Fibroblast of lung (primary cell): ENCODE results near the gene SUMF1. TPM values are rescaled to one million over a fixed set of nuclear protein-coding genes. Genes with fewer than 3 reads are reported as not detected.

Experiments
- DNase-seq, 2 donors: peaks; one replicate each; pipeline versions ENCODE4 v3.0.0 to v3.0.0-alpha.2; 2010; ENCODE audit warnings: low read depth in 2 of 2
- H2AFZ ChIP-seq: 2 replicates; pipeline ENCODE4 v1.5.1; 2012; ENCODE audit warnings: low read length, control low read depth, inconsistent platforms
- H3K27ac ChIP-seq: 2 replicates; pipeline ENCODE4 v1.5.1; 2011; ENCODE audit warnings: low read length, control low read depth; ENCODE audit not compliant: insufficient read depth
- H3K27me3 ChIP-seq: 2 replicates; pipeline ENCODE4 v1.5.1; 2011; ENCODE audit warnings: mild to moderate bottlenecking, low read length; ENCODE audit not compliant: control insufficient read depth, insufficient read depth
- H3K36me3 ChIP-seq: 2 replicates; pipeline ENCODE4 v1.5.1; 2011; ENCODE audit warnings: low read length; ENCODE audit not compliant: control insufficient read depth, insufficient read depth
- H3K4me1 ChIP-seq: 2 replicates; pipeline ENCODE4 v1.5.1; 2011; ENCODE audit warnings: low read length; ENCODE audit not compliant: control insufficient read depth, insufficient read depth; ENCODE audit errors: extremely low read depth
- H3K4me2 ChIP-seq: 2 replicates; pipeline ENCODE4 v1.5.1; 2011; ENCODE audit warnings: low read length, control low read depth; ENCODE audit not compliant: insufficient read depth; ENCODE audit errors: extremely low read depth
- H3K4me3 ChIP-seq, 4 experiments: fragments of 200-600 bp in 1 of 4; sonication (generic) in 1 of 4; replicated peaks in 1 of 4; 2 replicates each; pipeline ENCODE4 v1.5.1; 2011 to 2016; ENCODE audit warnings: low read length in 4 of 4, low read depth in 3 of 4, mild to moderate bottlenecking in 3 of 4, control low read depth in 2 of 4, inconsistent platforms in 1 of 4, mixed read lengths in 1 of 4; ENCODE audit not compliant: insufficient read depth in 1 of 4; ENCODE audit errors: control extremely low read depth in 1 of 4
- H3K79me2 ChIP-seq: 2 replicates; pipeline ENCODE4 v1.5.1; 2012; ENCODE audit warnings: mild to moderate bottlenecking, low read length, inconsistent platforms; ENCODE audit not compliant: control insufficient read depth, insufficient read depth
- H3K9ac ChIP-seq: 2 replicates; pipeline ENCODE4 v1.5.1; 2011; ENCODE audit warnings: mild to moderate bottlenecking, low read length, control low read depth; ENCODE audit not compliant: insufficient read depth
- H3K9me3 ChIP-seq: 2 replicates; pipeline ENCODE4 v1.5.1; 2012; ENCODE audit warnings: low read depth, low read length; ENCODE audit not compliant: control insufficient read depth, insufficient read depth
- H4K20me1 ChIP-seq: 2 replicates; pipeline ENCODE4 v1.5.1; 2011; ENCODE audit warnings: low read length; ENCODE audit not compliant: control insufficient read depth, insufficient read depth; ENCODE audit errors: extremely low read depth
- CTCF ChIP-seq, 2 donors: IDR thresholded peaks in 1 of 2; conservative IDR thresholded peaks in 1 of 2; 1 replicate in 1 of 2; 2 replicates in 1 of 2; pipeline ENCODE4 v1.5.1; 2011 to 2012; ENCODE audit warnings: low read length in 2 of 2, control low read depth in 1 of 2, inconsistent platforms in 1 of 2, low read depth in 1 of 2, mild to moderate bottlenecking in 1 of 2
- EZH2 ChIP-seq: IDR thresholded peaks from 2 replicates; pipeline ENCODE4 v1.5.1; 2012; ENCODE audit warnings: low read length, control low read depth, mild to moderate bottlenecking; ENCODE audit errors: missing control alignments
- polyA plus RNA-seq, 2 donors: library from polyadenylated mRNA; depleted of rRNA in 1 of 2; stranded (reverse) in 1 of 2; unstranded in 1 of 2; fragments of >200 nt; gene quantifications; 2 replicates each; pipeline ENCODE4 v1.2.1, GENCODE V29; 2011 to 2012; ENCODE audit warnings: missing spikeins in 1 of 2
- total RNA-seq: library from RNA; depleted of rRNA; stranded (reverse); fragments of >200 nt; gene quantifications from 2 replicates; pipeline ENCODE4 v1.2.1, GENCODE V29; 2014

SUMF1 gene
- total and polyA plus RNA-seq, 2 donors (not counting 1 experiment from before 2014, with no cell fraction given): 50.0 to 64.6 TPM

- peak; percentile 67 to 75 for DNase-seq
- Histone ChIP-seq H3K4me2 (no peak overlapping the region), H3K27ac (peak overlapping the region; percentile 33), H3K79me2 (no peaks in the 10 kb centered on the region), H3K4me3 (no peak overlapping the region), H2AFZ (no peak overlapping the region), H3K9ac (no peak overlapping the region), H3K4me1 (peaks cover 16% of the 10 kb centered on the region), H4K20me1 (no peaks in the 10 kb centered on the region), H3K27me3 (no peaks in the 10 kb centered on the region), H3K9me3 (no peaks in the 10 kb centered on the region), H3K36me3 (no peaks in the 10 kb centered on the region)
- TF ChIP-seq EZH2 (no peak), CTCF (conservative IDR thresholded peaks at IDR 0.05 in 1 of 2, IDR thresholded peaks at IDR 0.05 in 1 of 2; ENCODE audit: low read depth in 1 of 2, low read length in 2 of 2) (no peak)
These were observed 49.6 kb downstream of the SUMF1 start for GRCh38 chr3:4417449-4417848.

- Histone ChIP-seq H3K27me3 (no peaks in the 10 kb centered on the region), H3K4me3 (no peak overlapping the region), H3K4me2 (peak overlapping the region; percentile 46), H3K79me2 (no peaks in the 10 kb centered on the region), H3K9ac (no peak overlapping the region), H3K4me1 (peaks cover 16% of the 10 kb centered on the region), H3K36me3 (no peaks in the 10 kb centered on the region), H3K27ac (peak overlapping the region; percentile 33), H3K9me3 (no peaks in the 10 kb centered on the region), H2AFZ (no peak overlapping the region), H4K20me1 (no peaks in the 10 kb centered on the region)
- peak; percentile 88 to 91 for DNase-seq
- TF ChIP-seq CTCF (conservative IDR thresholded peaks at IDR 0.05 in 1 of 2, IDR thresholded peaks at IDR 0.05 in 1 of 2; ENCODE audit: low read depth in 1 of 2, low read length in 2 of 2) (no peak), EZH2 (no peak)
These were observed 50.1 kb downstream of the SUMF1 start for GRCh38 chr3:4416961-4417360.

GRCh38 chr3:4416427-4416945, 50.6 kb downstream of the SUMF1 start:
- Histone ChIP-seq H3K9ac (no peak overlapping the region), H3K27ac (peak overlapping the region; percentile 23)
- no peak for DNase-seq

More at GRCh38 chr3:4416427-4416945, 50.6 kb downstream of the SUMF1 start:
- Histone ChIP-seq H3K4me3 (no peak overlapping the region), H3K79me2 (no peaks in the 10 kb centered on the region), H3K27me3 (no peaks in the 10 kb centered on the region), H3K9me3 (no peaks in the 10 kb centered on the region), H2AFZ (no peak overlapping the region), H3K36me3 (no peaks in the 10 kb centered on the region), H3K4me2 (no peak overlapping the region), H4K20me1 (no peaks in the 10 kb centered on the region), H3K4me1 (peaks cover 16% of the 10 kb centered on the region)
- TF ChIP-seq CTCF (conservative IDR thresholded peaks at IDR 0.05 in 1 of 2, IDR thresholded peaks at IDR 0.05 in 1 of 2; ENCODE audit: low read depth in 1 of 2, low read length in 2 of 2): no peak
- TF ChIP-seq EZH2: no peak
